DMS 273 (cell line): ENCODE results near the gene ZDHHC4.
"Not testable (repeated sequence)": the region's sequence is repeated elsewhere in the genome, so short reads cannot be mapped to it uniquely, and the experiment has no call there.

ENCODE experiments used
- DNase-seq: peaks from one replicate; lab custom pipeline; 2025; ENCODE audit not compliant: unreplicated experiment; lab: John Stamatoyannopoulos, UW

The ZDHHC4 gene

GRCh38 chr7:6559896-6560295 is 17.4 kb upstream of the ZDHHC4 start:
- no peak for DNase-seq

- no peak for DNase-seq
Observed at GRCh38 chr7:6562106-6562505, 15.1 kb upstream of the ZDHHC4 start.

GRCh38 chr7:6563936-6564770 is 13.1 kb upstream of the ZDHHC4 start:
- DNase-seq = no peak

- no peak for DNase-seq
Observed at GRCh38 chr7:6565655-6566054, 11.6 kb upstream of the ZDHHC4 start.

GRCh38 chr7:6567886-6568285 is 9.4 kb upstream of the ZDHHC4 start:
- DNase-seq = no peak

- peak; percentile 51 for DNase-seq
Observed at GRCh38 chr7:6571160-6571779, 6.0 kb upstream of the ZDHHC4 start.

- no peak for DNase-seq
Observed at GRCh38 chr7:6575281-6576023, 1.8 kb upstream of the ZDHHC4 start.

GRCh38 chr7:6576024-6576866 is 1.0 kb upstream of the ZDHHC4 start:
- peak; percentile 51 for DNase-seq

- peak; percentile 51 for DNase-seq
Observed at GRCh38 chr7:6576867-6577368, 336 bp upstream of the ZDHHC4 start.

GRCh38 chr7:6578114-6579084 is 1.1 kb downstream of the ZDHHC4 start:
- DNase-seq = no peak

GRCh38 chr7:6579446-6579845 is 2.2 kb downstream of the ZDHHC4 start:
- DNase-seq = peak; percentile 17

GRCh38 chr7:6585746-6586432 is 8.6 kb downstream of the ZDHHC4 start:
- not testable (repeated sequence) for DNase-seq

- DNase-seq = no peak
Observed at GRCh38 chr7:6588566-6588965, 11.3 kb downstream of the ZDHHC4 start.

- no peak for DNase-seq
Observed at GRCh38 chr7:6589151-6589828, 12.0 kb downstream of the ZDHHC4 start.

- peak; percentile 96 for DNase-seq
Observed at GRCh38 chr7:6589829-6590644, 12.8 kb downstream of the ZDHHC4 start, which contains the start of gene INTS15. Gene INTS15 (plus strand): TSS chr7:6590021. CDS start chr7:6590284, 263 bp downstream.

GRCh38 chr7:6590645-6591110 is 13.4 kb downstream of the ZDHHC4 start:
- DNase-seq = no peak

GRCh38 chr7:6600093-6600492 is 22.8 kb downstream of the ZDHHC4 start:
- no peak for DNase-seq
